ENCODE data around the gene KCNK3. TPM values are rescaled to one million over a fixed set of nuclear protein-coding genes. Genes with fewer than 3 reads are reported as not detected.

KCNK3 gene
- polyA plus RNA-seq, 1 donor (not counting 4 experiments of a cell fraction or from before 2014, with no cell fraction given) = not detected

- H4K20me1 ChIP-seq (ENCODE audit: control insufficient read depth, extremely low read depth, insufficient read depth, low read length) = no peaks in the 10 kb centered on the region
- no peak overlapping the region for H3K27ac ChIP-seq (ENCODE audit: control insufficient read depth, insufficient read depth, low read length)
- H3K27me3 ChIP-seq (ENCODE audit: control insufficient read depth, extremely low read depth, insufficient read depth, low read length) = peaks cover 42% of the 10 kb centered on the region
- H3K4me1 ChIP-seq (ENCODE audit: control insufficient read depth, extremely low read depth, insufficient read depth, low read length) = no peaks in the 10 kb centered on the region
- DNase-seq (ENCODE audit: low read depth, low spot score) (no peak), FAIRE-seq (no peak)
- H3K9ac ChIP-seq (ENCODE audit: control insufficient read depth, extremely low read depth, insufficient read depth, low read length) = no peak overlapping the region
- dilution Hi-C loops (cut with MboI; ENCODE audit: extremely low pct_ligation_motif_present, low sequenced_read_pairs) = no loop called here
- TF ChIP-seq CTCF (optimal IDR thresholded peaks at IDR 0.05 in 1 of 3, IDR thresholded peaks at IDR 0.05 in 1 of 3, conservative IDR thresholded peaks at IDR 0.05 in 1 of 3; ENCODE audit: extremely low read depth in 1 of 3, insufficient read depth in 2 of 3, low read length in 3 of 3) = no peak
- no peak for TF ChIP-seq EZH2 (IDR thresholded peaks at IDR 0.05; ENCODE audit: low read length)
- H3K4me3 ChIP-seq (ENCODE audit: control insufficient read depth in 2 of 3, extremely low read depth in 1 of 3, insufficient read depth in 2 of 3, low read depth in 1 of 3, low read length in 3 of 3) = no peak overlapping the region
- no peaks in the 10 kb centered on the region for H3K9me3 ChIP-seq (ENCODE audit: control insufficient read depth, low read depth, low read length)
- no peaks in the 10 kb centered on the region for H3K9me1 ChIP-seq (ENCODE audit: control insufficient read depth, extremely low read depth, insufficient read depth, low read length)
- H3K36me3 ChIP-seq (ENCODE audit: control insufficient read depth in 2 of 2, extremely low read depth in 1 of 2, insufficient read depth in 2 of 2, low read length in 2 of 2) = no peaks in the 10 kb centered on the region
- H3K4me2 ChIP-seq (ENCODE audit: control insufficient read depth, extremely low read depth, insufficient read depth, low read depth, low read length) = no peak overlapping the region
- H2AFZ ChIP-seq (ENCODE audit: control insufficient read depth, low read length) = no peak overlapping the region
- no peaks in the 10 kb centered on the region for H3K79me2 ChIP-seq (ENCODE audit: control insufficient read depth, insufficient read depth, low read length)
These were observed 21.5 kb upstream of the KCNK3 start for GRCh38 chr2:26670931-26671460.

GRCh38 chr2:26671691-26672090 is 20.8 kb upstream of the KCNK3 start:
- FAIRE-seq (no peak), DNase-seq (ENCODE audit: low read depth, low spot score) (no peak)
- Histone ChIP-seq H3K27me3 (ENCODE audit: control insufficient read depth, extremely low read depth, insufficient read depth, low read length) (peaks cover 42% of the 10 kb centered on the region), H3K36me3 (ENCODE audit: control insufficient read depth in 2 of 2, extremely low read depth in 1 of 2, insufficient read depth in 2 of 2, low read length in 2 of 2) (no peaks in the 10 kb centered on the region), H3K27ac (ENCODE audit: control insufficient read depth, insufficient read depth, low read length) (no peak overlapping the region), H3K4me1 (ENCODE audit: control insufficient read depth, extremely low read depth, insufficient read depth, low read length) (no peaks in the 10 kb centered on the region), H3K9me3 (ENCODE audit: control insufficient read depth, low read depth, low read length) (no peaks in the 10 kb centered on the region), H3K4me3 (ENCODE audit: control insufficient read depth in 2 of 3, extremely low read depth in 1 of 3, insufficient read depth in 2 of 3, low read depth in 1 of 3, low read length in 3 of 3) (no peak overlapping the region), H4K20me1 (ENCODE audit: control insufficient read depth, extremely low read depth, insufficient read depth, low read length) (no peaks in the 10 kb centered on the region), H3K4me2 (ENCODE audit: control insufficient read depth, extremely low read depth, insufficient read depth, low read depth, low read length) (no peak overlapping the region), H2AFZ (ENCODE audit: control insufficient read depth, low read length) (no peak overlapping the region), H3K9ac (ENCODE audit: control insufficient read depth, extremely low read depth, insufficient read depth, low read length) (no peak overlapping the region), H3K9me1 (ENCODE audit: control insufficient read depth, extremely low read depth, insufficient read depth, low read length) (no peaks in the 10 kb centered on the region), H3K79me2 (ENCODE audit: control insufficient read depth, insufficient read depth, low read length) (no peaks in the 10 kb centered on the region)
- no peak for TF ChIP-seq CTCF (optimal IDR thresholded peaks at IDR 0.05 in 1 of 3, IDR thresholded peaks at IDR 0.05 in 1 of 3, conservative IDR thresholded peaks at IDR 0.05 in 1 of 3; ENCODE audit: extremely low read depth in 1 of 3, insufficient read depth in 2 of 3, low read length in 3 of 3)
- no peak for TF ChIP-seq EZH2 (IDR thresholded peaks at IDR 0.05; ENCODE audit: low read length)
- dilution Hi-C loops (cut with MboI; ENCODE audit: extremely low pct_ligation_motif_present, low sequenced_read_pairs) = no loop called here
